Medulla oblongata (tissue), 1 donor: ENCODE measurements around the gene KIF18B.

Experiments
- DNase-seq: peaks from one replicate; pipeline ENCODE4 v3.0.0-alpha.2; 2015; ENCODE audit errors: extremely low spot score

The KIF18B gene

GRCh38 chr17:44875761-44876160 is 71.8 kb downstream of the KIF18B start:
- DNase-seq: no peak
